Cortex of kidney (tissue), 1 donor: ENCODE measurements around the gene MKX.

Source experiments
- DNase-seq: peaks from one replicate; lab custom pipeline; 2025; lab: John Stamatoyannopoulos, UW

Gene MKX

GRCh38 chr10:27646604-27647175 is 98.9 kb downstream of the MKX start:
- DNase-seq = no peak

- no peak for DNase-seq
Measured at GRCh38 chr10:27646194-27646593, 99.4 kb downstream of the MKX start.

- DNase-seq = no peak
Measured at GRCh38 chr10:27644307-27644939, 101.2 kb downstream of the MKX start.

GRCh38 chr10:27643301-27643700 is 102.3 kb downstream of the MKX start:
- no peak for DNase-seq

GRCh38 chr10:27642023-27642589 is 103.5 kb downstream of the MKX start:
- DNase-seq = no peak

- DNase-seq = no peak
Measured at GRCh38 chr10:27638071-27638750, 107.4 kb downstream of the MKX start.

GRCh38 chr10:27637601-27638000 is 108.0 kb downstream of the MKX start:
- DNase-seq = no peak

GRCh38 chr10:27636816-27637215 is 108.8 kb downstream of the MKX start:
- no peak for DNase-seq

GRCh38 chr10:27635699-27636270 is 109.8 kb downstream of the MKX start:
- no peak for DNase-seq

- DNase-seq = no peak
Measured at GRCh38 chr10:27635290-27635689, 110.3 kb downstream of the MKX start.

GRCh38 chr10:27628621-27629020 is 117.0 kb downstream of the MKX start:
- DNase-seq = no peak

GRCh38 chr10:27626890-27627289 is 118.7 kb downstream of the MKX start:
- no peak for DNase-seq

GRCh38 chr10:27625452-27626211 is 120.0 kb downstream of the MKX start:
- no peak for DNase-seq

- no peak for DNase-seq
Measured at GRCh38 chr10:27624941-27625340, 120.7 kb downstream of the MKX start.
